WTC11 (cell line): ENCODE measurements around the gene TAOK2. TPM values are rescaled to one million over a fixed set of nuclear protein-coding genes. Genes with fewer than 3 reads are reported as not detected.

Experiments used
- ATF6 ChIP-seq: sonication (generic); formaldehyde crosslinking; IDR thresholded peaks from 2 replicates; pipeline ENCODE4 v1.8.1; 2023; ENCODE audit warnings: mild to moderate bottlenecking, missing genetic modification reagents
- E2F4 ChIP-seq: sonication (generic); formaldehyde crosslinking; IDR thresholded peaks from 2 replicates; pipeline ENCODE4 v1.8.1; 2022; ENCODE audit warnings: low read depth, mild to moderate bottlenecking, moderate library complexity, missing genetic modification reagents, borderline replicate concordance
- ERG ChIP-seq: fragments of 250-450 bp; sonication (Bioruptor Pico); IDR thresholded peaks from 2 replicates; pipeline ENCODE4 v1.8.0; 2021; ENCODE audit warnings: mild to moderate bottlenecking
- ESRRA ChIP-seq: sonication (generic); formaldehyde crosslinking; IDR thresholded peaks from 2 replicates; pipeline ENCODE4 v1.8.1; 2022; ENCODE audit warnings: mild to moderate bottlenecking, missing genetic modification reagents, borderline replicate concordance
- FOXK1 ChIP-seq: sonication (generic); formaldehyde crosslinking; IDR thresholded peaks from 2 replicates; pipeline ENCODE4 v1.8.0; 2022; ENCODE audit warnings: mild to moderate bottlenecking, moderate library complexity, missing genetic modification reagents
- FOXP4 ChIP-seq: sonication (generic); formaldehyde crosslinking; IDR thresholded peaks from 2 replicates; pipeline ENCODE4 v1.8.0; 2022; ENCODE audit warnings: mild to moderate bottlenecking, missing genetic modification reagents
- GABPB1 ChIP-seq: sonication (generic); formaldehyde crosslinking; IDR thresholded peaks from 2 replicates; pipeline ENCODE4 v1.8.1; 2023; ENCODE audit warnings: mild to moderate bottlenecking, missing genetic modification reagents
- JAZF1 ChIP-seq: fragments of 250-450 bp; sonication (Bioruptor Pico); IDR thresholded peaks from 2 replicates; pipeline ENCODE4 v1.9.0; 2021; ENCODE audit warnings: moderate library complexity, mild to moderate bottlenecking, inconsistent platforms
- JUN ChIP-seq: sonication (generic); formaldehyde crosslinking; IDR thresholded peaks from 2 replicates; pipeline ENCODE4 v1.8.0; 2023; ENCODE audit warnings: mild to moderate bottlenecking, missing genetic modification reagents
- PRDM15 ChIP-seq: sonication (generic); formaldehyde crosslinking; IDR thresholded peaks from 2 replicates; pipeline ENCODE4 v1.8.0; 2022; ENCODE audit warnings: missing genetic modification reagents
- SMAD4 ChIP-seq: sonication (generic); formaldehyde crosslinking; IDR thresholded peaks from 2 replicates; pipeline ENCODE4 v1.8.0; 2022; ENCODE audit warnings: mild to moderate bottlenecking, missing genetic modification reagents
- STAT6 ChIP-seq: sonication (generic); formaldehyde crosslinking; conservative IDR thresholded peaks from 2 replicates; pipeline ENCODE4 v1.8.1; 2023; ENCODE audit warnings: mild to moderate bottlenecking, low read depth, missing genetic modification reagents, moderate library complexity
- USF1 ChIP-seq: sonication (generic); formaldehyde crosslinking; IDR thresholded peaks from 2 replicates; pipeline ENCODE4 v1.8.0; 2022; ENCODE audit warnings: mild to moderate bottlenecking, missing genetic modification reagents
- USF2 ChIP-seq: sonication (generic); formaldehyde crosslinking; IDR thresholded peaks from 2 replicates; pipeline ENCODE4 v1.8.1; 2023; ENCODE audit warnings: mild to moderate bottlenecking, missing genetic modification reagents, moderate library complexity
- ZBTB21 ChIP-seq: sonication (generic); formaldehyde crosslinking; IDR thresholded peaks from 2 replicates; pipeline ENCODE4 v1.8.1; 2023; ENCODE audit warnings: mild to moderate bottlenecking, missing genetic modification reagents, borderline replicate concordance
- ZNF219 ChIP-seq: sonication (generic); formaldehyde crosslinking; IDR thresholded peaks from 2 replicates; pipeline ENCODE4 v1.8.0; 2023; ENCODE audit warnings: missing genetic modification reagents, mild to moderate bottlenecking, borderline replicate concordance
- ZNF263 ChIP-seq: sonication (generic); formaldehyde crosslinking; IDR thresholded peaks from 2 replicates; pipeline ENCODE4 v1.8.1; 2022; ENCODE audit warnings: low read depth, mild to moderate bottlenecking, moderate library complexity, missing genetic modification reagents
- ZNF317 ChIP-seq: sonication (generic); formaldehyde crosslinking; IDR thresholded peaks from 2 replicates; pipeline ENCODE4 v1.8.1; 2023; ENCODE audit warnings: low read depth, mild to moderate bottlenecking, moderate library complexity, missing genetic modification reagents, borderline replicate concordance
- ZNF396 ChIP-seq: fragments of 250-450 bp; sonication (Bioruptor Pico); IDR thresholded peaks from 2 replicates; pipeline ENCODE4 v1.8.0; 2021; ENCODE audit warnings: mild to moderate bottlenecking, moderate library complexity, borderline replicate concordance
- ZNF423 ChIP-seq: fragments of 250-450 bp; sonication (Bioruptor Pico); IDR thresholded peaks from 2 replicates; pipeline ENCODE4 v2.1.2; 2022; ENCODE audit warnings: mild to moderate bottlenecking, moderate library complexity
- ZNF425 ChIP-seq: fragments of 250-450 bp; sonication (Bioruptor Pico); conservative IDR thresholded peaks from 2 replicates; pipeline ENCODE4 v1.9.0; 2021; ENCODE audit warnings: mild to moderate bottlenecking
- total RNA-seq: library from RNA; stranded (reverse); gene quantifications from 3 replicates; pipeline ENCODE4 v1.2.3, GENCODE V29; 2021

TAOK2 gene
- total RNA-seq, 1 experiment from 2014 or later, result 42.4 TPM

GRCh38 chr16:29995324-29995910 lies 21.7 kb downstream of the TAOK2 start, which contains the start of gene HIRIP3 (continued):
- TF ChIP-seq USF2 (CRISPR knock-in tag) (no peak), E2F4 (CRISPR knock-in tag) (no peak), STAT6 (no peak), ZNF263 (CRISPR knock-in tag) (no peak), ESRRA (CRISPR knock-in tag) (no peak; the same call in 1 of the 2 replicates), JAZF1 (CRISPR knock-in tag) (no peak), ZNF317 (0 out of 2 replicates have a peak, but pooled peaks have one; percentile 42), ZNF423 (no peak), GABPB1 (no peak), FOXK1 (CRISPR knock-in tag) (no peak), ZNF425 (CRISPR knock-in tag) (no peak), JUN (CRISPR knock-in tag) (peak; percentile 16; the same call in 1 of the 2 replicates), ZNF396 (no peak), ATF6 (CRISPR knock-in tag) (no peak), PRDM15 (no peak), USF1 (no peak), ZBTB21 (no peak), SMAD4 (no peak), ERG (CRISPR knock-in tag) (no peak), ZNF219 (CRISPR knock-in tag) (no peak), FOXP4 (CRISPR knock-in tag) (no peak)
